ENCODE data around the gene PARP12.

PARP12 gene

DNA sequence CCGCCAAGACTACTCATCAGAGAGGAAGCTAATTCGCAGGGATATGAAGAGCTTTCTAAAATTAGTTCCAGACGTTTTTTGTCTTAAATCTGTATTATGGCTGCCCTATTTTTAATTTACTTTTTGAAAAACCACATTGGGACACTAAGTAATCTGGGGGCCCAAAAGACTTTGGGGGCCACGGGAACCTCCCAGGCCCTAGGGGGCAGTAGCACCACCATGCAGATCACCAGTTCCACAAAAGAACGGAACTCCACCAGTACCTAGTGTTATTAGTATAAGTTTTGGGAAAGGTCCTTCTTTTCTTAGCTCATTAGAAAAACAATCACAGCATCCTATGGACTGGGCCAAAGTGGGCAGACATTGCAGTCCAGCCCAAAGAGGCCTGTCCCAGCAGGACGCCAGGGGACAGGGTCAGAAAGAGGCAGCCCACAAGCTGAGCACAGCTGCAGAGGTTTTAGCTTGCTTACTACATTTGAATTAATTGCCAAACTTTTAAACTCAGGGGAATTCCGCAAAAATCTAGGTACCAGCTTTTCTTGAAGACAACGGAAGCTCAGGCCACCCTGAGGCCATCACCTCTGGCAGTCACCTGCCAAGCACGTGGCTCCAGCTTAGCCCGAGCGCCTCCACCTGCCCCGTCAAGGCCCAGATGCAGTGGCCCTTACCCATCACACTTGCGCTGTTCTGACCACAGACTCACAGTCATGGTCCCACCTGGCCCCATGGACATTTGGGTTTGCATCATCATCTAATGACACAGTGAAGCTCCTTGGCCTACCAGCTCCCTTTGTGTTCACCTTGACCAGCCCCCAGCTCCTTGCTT is 74.8 kb downstream of the PARP12 start:
- TF ChIP-seq CTCF (conservative IDR thresholded peaks at IDR 0.05; ENCODE audit: low read length): no peak
- no peak for DNase-seq (ENCODE audit: low read depth)
- no peak overlapping the region for H3K4me3 ChIP-seq (ENCODE audit: low read length)

DNA sequence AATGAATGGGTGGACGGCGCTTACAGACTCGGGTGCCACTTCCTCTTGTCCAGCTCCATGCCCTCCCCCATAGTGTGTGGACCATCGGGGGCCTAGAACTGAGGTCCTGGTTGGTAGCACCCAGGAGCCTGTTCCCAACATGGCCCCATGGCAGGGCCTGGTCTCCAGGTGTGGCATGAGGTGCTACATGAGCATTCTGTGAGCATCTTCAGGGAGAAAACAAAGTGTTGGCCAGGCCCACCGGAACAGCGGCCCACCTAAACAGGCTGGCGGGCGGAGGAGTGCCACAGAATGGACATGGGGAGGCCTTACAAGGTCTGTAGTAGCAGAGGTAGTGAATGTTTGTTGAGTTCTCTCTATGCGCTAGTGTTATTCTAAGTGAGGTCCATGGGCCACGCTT is 76.9 kb downstream of the PARP12 start:
- no peak for TF ChIP-seq CTCF (conservative IDR thresholded peaks at IDR 0.05; ENCODE audit: low read length)
- no peak for DNase-seq (ENCODE audit: low read depth)
- no peak overlapping the region for H3K4me3 ChIP-seq (ENCODE audit: low read length)

- no peak for TF ChIP-seq CTCF (conservative IDR thresholded peaks at IDR 0.05; ENCODE audit: low read length)
- no peak for DNase-seq (ENCODE audit: low read depth)
- no peak overlapping the region for H3K4me3 ChIP-seq (ENCODE audit: low read length)
Observed at GRCh38 chr7:139984642-139985539, 77.9 kb downstream of the PARP12 start.

- no peak for DNase-seq (ENCODE audit: low read depth)
- no peak overlapping the region for H3K4me3 ChIP-seq (ENCODE audit: low read length)
- TF ChIP-seq CTCF (conservative IDR thresholded peaks at IDR 0.05; ENCODE audit: low read length): no peak
Observed at GRCh38 chr7:139982927-139983920, 79.5 kb downstream of the PARP12 start.

DNA sequence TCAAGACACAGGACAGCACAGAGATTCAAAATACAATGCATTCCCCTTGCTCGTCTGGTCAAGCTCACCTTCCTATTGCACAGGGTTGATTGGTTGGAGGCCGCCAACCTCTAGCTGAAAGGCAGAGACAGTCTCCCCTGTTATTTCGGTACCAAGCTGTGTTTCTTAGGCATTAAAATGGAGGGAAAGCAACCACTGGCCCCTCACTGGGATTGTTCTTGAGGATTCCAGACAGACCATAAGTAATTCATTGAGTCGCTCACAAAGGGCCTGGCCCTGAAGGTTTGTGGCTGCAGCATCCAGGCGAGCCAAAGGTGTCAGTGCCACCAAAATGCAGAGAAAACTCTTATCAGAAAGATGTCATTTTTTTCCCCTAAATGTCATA is 81.2 kb downstream of the PARP12 start:
- no peak for DNase-seq (ENCODE audit: low read depth)
- no peak for TF ChIP-seq CTCF (conservative IDR thresholded peaks at IDR 0.05; ENCODE audit: low read length)
- no peak overlapping the region for H3K4me3 ChIP-seq (ENCODE audit: low read length)

- no peak for TF ChIP-seq CTCF (conservative IDR thresholded peaks at IDR 0.05; ENCODE audit: low read length)
- H3K4me3 ChIP-seq (ENCODE audit: low read length): no peak overlapping the region
- no peak for DNase-seq (ENCODE audit: low read depth)
Observed at GRCh38 chr7:139976838-139977656, 85.7 kb downstream of the PARP12 start.

Data from AG10803 (cell line).